Measurements from ENCODE around the gene INTS7. TPM values are rescaled to one million over a fixed set of nuclear protein-coding genes. Genes with fewer than 3 reads are reported as not detected.

Gene INTS7
- total RNA-seq = 15.8 TPM
- 10 to 100 TPM; 16.4 to 20.5 (median 18.5) TPM for polyA plus RNA-seq

GRCh38 chr1:212035123-212035834 is at the start of gene INTS7, which contains the start of gene DTL:
Gene INTS7, minus strand, starts transcription at chr1:212035557. Its CDS starts 120 bp downstream, at chr1:212035437.
Gene DTL, plus strand, starts transcription at chr1:212035748. Its CDS starts 143 bp downstream, at chr1:212035891.
- Histone ChIP-seq H3K27ac (ENCODE audit: insufficient read depth, low read length, poor library complexity, severe bottlenecking) (peak within 1 kb of the TSS; percentile 84), H3K4me1 (ENCODE audit: control insufficient read depth, insufficient read depth, low read length, poor library complexity, severe bottlenecking) (peaks cover 52% of the 10 kb centered on the region), H3K36me3 (ENCODE audit: control insufficient read depth, insufficient read depth, low read length) (no peaks in the 10 kb centered on the region), H3K4me3 (ENCODE audit: low read depth, low read length) (peak within 1 kb of the TSS; percentile 98), H3K9me3 (ENCODE audit: control insufficient read depth in 2 of 2, low read length in 2 of 2) (no peaks in the 10 kb centered on the region), H3K27me3 (ENCODE audit: control insufficient read depth, insufficient read depth, low read length) (no peaks in the 10 kb centered on the region)
- ATAC-seq (ENCODE audit: low read depth in 2 of 2) (peak; percentile 88), DNase-seq (peak; percentile 97 to 100 (median 99))
- no peaks in the 10 kb centered on the region for H3K9me3 Mint-ChIP-seq
- peak within 1 kb of the TSS; percentile 96 to 99 (median 97) for H3K27ac Mint-ChIP-seq
- peak within 1 kb of the TSS; percentile 97 to 99 (median 98) for H3K4me3 Mint-ChIP-seq
- H3K4me1 Mint-ChIP-seq = peaks cover 36 to 72% (median 56%) of the 10 kb centered on the region in 4 donors
- H3K36me3 Mint-ChIP-seq = peaks cover 5% of the 10 kb centered on the region
- peaks cover 6% of the 10 kb centered on the region for H3K27me3 Mint-ChIP-seq

- H3K27me3 Mint-ChIP-seq = no peaks in the 10 kb centered on the region
- ATAC-seq (ENCODE audit: low read depth in 2 of 2) = peak in 1 of 2 donors; percentile 59
Observed at GRCh38 chr1:212082765-212083406, 47.5 kb upstream of the INTS7 start.

GRCh38 chr1:212078826-212079225 is 43.5 kb upstream of the INTS7 start:
- Histone ChIP-seq H3K27ac (ENCODE audit: insufficient read depth, low read length, poor library complexity, severe bottlenecking) (no peak overlapping the region), H3K36me3 (ENCODE audit: control insufficient read depth, insufficient read depth, low read length) (no peaks in the 10 kb centered on the region), H3K4me3 (ENCODE audit: low read depth, low read length) (no peak overlapping the region), H3K9me3 (ENCODE audit: control insufficient read depth in 2 of 2, low read length in 2 of 2) (no peaks in the 10 kb centered on the region), H3K27me3 (ENCODE audit: control insufficient read depth, insufficient read depth, low read length) (no peaks in the 10 kb centered on the region), H3K4me1 (ENCODE audit: control insufficient read depth, insufficient read depth, low read length, poor library complexity, severe bottlenecking) (no peaks in the 10 kb centered on the region)
- DNase-seq (no peak), ATAC-seq (ENCODE audit: low read depth in 2 of 2) (no peak)
- no peaks in the 10 kb centered on the region for H3K36me3 Mint-ChIP-seq
- no peak overlapping the region for H3K27ac Mint-ChIP-seq
- H3K4me1 Mint-ChIP-seq = peaks cover 0 to 4% (median 0%) of the 10 kb centered on the region in 4 donors
- no peaks in the 10 kb centered on the region for H3K9me3 Mint-ChIP-seq
- no peak overlapping the region for H3K4me3 Mint-ChIP-seq
- no peaks in the 10 kb centered on the region for H3K27me3 Mint-ChIP-seq

More at GRCh38 chr1:212082765-212083406, 47.5 kb upstream of the INTS7 start:
- no peak overlapping the region for H3K27ac Mint-ChIP-seq
- no peak overlapping the region for H3K4me3 Mint-ChIP-seq
- H3K36me3 Mint-ChIP-seq = no peaks in the 10 kb centered on the region
- H3K27me3 ChIP-seq (ENCODE audit: control insufficient read depth, insufficient read depth, low read length) = no peaks in the 10 kb centered on the region
- peaks cover 0 to under 1% (median 0%) of the 10 kb centered on the region in 4 donors for H3K4me1 Mint-ChIP-seq
- H3K27ac ChIP-seq (ENCODE audit: insufficient read depth, low read length, poor library complexity, severe bottlenecking) = no peak overlapping the region
- H3K36me3 ChIP-seq (ENCODE audit: control insufficient read depth, insufficient read depth, low read length) = no peaks in the 10 kb centered on the region
- H3K4me3 ChIP-seq (ENCODE audit: low read depth, low read length) = no peak overlapping the region
- H3K9me3 ChIP-seq (ENCODE audit: control insufficient read depth in 2 of 2, low read length in 2 of 2) = no peaks in the 10 kb centered on the region
- no peaks in the 10 kb centered on the region for H3K4me1 ChIP-seq (ENCODE audit: control insufficient read depth, insufficient read depth, low read length, poor library complexity, severe bottlenecking)
- H3K9me3 Mint-ChIP-seq = no peaks in the 10 kb centered on the region
- peak in 1 of 3 donors; percentile 34 for DNase-seq

- H3K27ac ChIP-seq (ENCODE audit: insufficient read depth, low read length, poor library complexity, severe bottlenecking) = no peak overlapping the region
- H3K27me3 Mint-ChIP-seq = no peaks in the 10 kb centered on the region
- peaks cover 0 to 6% (median 2%) of the 10 kb centered on the region in 4 donors for H3K4me1 Mint-ChIP-seq
- H3K9me3 ChIP-seq (ENCODE audit: control insufficient read depth in 2 of 2, low read length in 2 of 2) = no peaks in the 10 kb centered on the region
- no peak overlapping the region for H3K27ac Mint-ChIP-seq
- DNase-seq (no peak), ATAC-seq (ENCODE audit: low read depth in 2 of 2) (no peak)
- H3K4me1 ChIP-seq (ENCODE audit: control insufficient read depth, insufficient read depth, low read length, poor library complexity, severe bottlenecking) = no peaks in the 10 kb centered on the region
- no peak overlapping the region for H3K4me3 Mint-ChIP-seq
- H3K9me3 Mint-ChIP-seq = no peaks in the 10 kb centered on the region
- no peaks in the 10 kb centered on the region for H3K27me3 ChIP-seq (ENCODE audit: control insufficient read depth, insufficient read depth, low read length)
- no peak overlapping the region for H3K4me3 ChIP-seq (ENCODE audit: low read depth, low read length)
- H3K36me3 ChIP-seq (ENCODE audit: control insufficient read depth, insufficient read depth, low read length) = no peaks in the 10 kb centered on the region
- H3K36me3 Mint-ChIP-seq = no peaks in the 10 kb centered on the region
Observed at GRCh38 chr1:212077028-212077427, 41.7 kb upstream of the INTS7 start.

GRCh38 chr1:212074856-212075255 is 39.5 kb upstream of the INTS7 start:
- no peak overlapping the region for H3K4me3 ChIP-seq (ENCODE audit: low read depth, low read length)
- H3K27me3 Mint-ChIP-seq = no peaks in the 10 kb centered on the region
- H3K27me3 ChIP-seq (ENCODE audit: control insufficient read depth, insufficient read depth, low read length) = no peaks in the 10 kb centered on the region
- peaks cover 0 to 10% (median 4%) of the 10 kb centered on the region in 4 donors for H3K4me1 Mint-ChIP-seq
- no peaks in the 10 kb centered on the region for H3K36me3 Mint-ChIP-seq
- no peaks in the 10 kb centered on the region for H3K9me3 Mint-ChIP-seq
- H3K27ac Mint-ChIP-seq = peak overlapping the region in 1 of 3 donors; percentile 40
- no peak for ATAC-seq (ENCODE audit: low read depth in 2 of 2)
- H3K4me3 Mint-ChIP-seq = no peak overlapping the region
- H3K36me3 ChIP-seq (ENCODE audit: control insufficient read depth, insufficient read depth, low read length) = no peaks in the 10 kb centered on the region
- no peak overlapping the region for H3K27ac ChIP-seq (ENCODE audit: insufficient read depth, low read length, poor library complexity, severe bottlenecking)
- DNase-seq = no peak
- H3K4me1 ChIP-seq (ENCODE audit: control insufficient read depth, insufficient read depth, low read length, poor library complexity, severe bottlenecking) = no peaks in the 10 kb centered on the region
- H3K9me3 ChIP-seq (ENCODE audit: control insufficient read depth in 2 of 2, low read length in 2 of 2) = no peaks in the 10 kb centered on the region

- no peaks in the 10 kb centered on the region for H3K36me3 Mint-ChIP-seq
- no peak overlapping the region for H3K27ac ChIP-seq (ENCODE audit: insufficient read depth, low read length, poor library complexity, severe bottlenecking)
- ATAC-seq (ENCODE audit: low read depth in 2 of 2) (no peak), DNase-seq (no peak)
- H3K27me3 Mint-ChIP-seq = no peaks in the 10 kb centered on the region
- peak overlapping the region in 1 of 3 donors; percentile 52 for H3K27ac Mint-ChIP-seq
- H3K36me3 ChIP-seq (ENCODE audit: control insufficient read depth, insufficient read depth, low read length) = no peaks in the 10 kb centered on the region
- no peaks in the 10 kb centered on the region for H3K9me3 Mint-ChIP-seq
- no peaks in the 10 kb centered on the region for H3K9me3 ChIP-seq (ENCODE audit: control insufficient read depth in 2 of 2, low read length in 2 of 2)
- H3K4me1 ChIP-seq (ENCODE audit: control insufficient read depth, insufficient read depth, low read length, poor library complexity, severe bottlenecking) = no peaks in the 10 kb centered on the region
- H3K4me3 Mint-ChIP-seq = no peak overlapping the region
- peaks cover 0 to 10% (median 4%) of the 10 kb centered on the region in 4 donors for H3K4me1 Mint-ChIP-seq
- no peaks in the 10 kb centered on the region for H3K27me3 ChIP-seq (ENCODE audit: control insufficient read depth, insufficient read depth, low read length)
- no peak overlapping the region for H3K4me3 ChIP-seq (ENCODE audit: low read depth, low read length)
Observed at GRCh38 chr1:212074313-212074712, 39.0 kb upstream of the INTS7 start.

GRCh38 chr1:212073490-212073889 is 38.1 kb upstream of the INTS7 start:
- DNase-seq (no peak), ATAC-seq (ENCODE audit: low read depth in 2 of 2) (no peak)
- no peak overlapping the region for H3K4me3 ChIP-seq (ENCODE audit: low read depth, low read length)
- no peaks in the 10 kb centered on the region for H3K27me3 ChIP-seq (ENCODE audit: control insufficient read depth, insufficient read depth, low read length)
- H3K9me3 Mint-ChIP-seq = no peaks in the 10 kb centered on the region
- no peaks in the 10 kb centered on the region for H3K4me1 ChIP-seq (ENCODE audit: control insufficient read depth, insufficient read depth, low read length, poor library complexity, severe bottlenecking)
- no peak overlapping the region for H3K27ac ChIP-seq (ENCODE audit: insufficient read depth, low read length, poor library complexity, severe bottlenecking)
- H3K27me3 Mint-ChIP-seq = no peaks in the 10 kb centered on the region
- H3K36me3 ChIP-seq (ENCODE audit: control insufficient read depth, insufficient read depth, low read length) = no peaks in the 10 kb centered on the region
- no peak overlapping the region for H3K4me3 Mint-ChIP-seq
- no peaks in the 10 kb centered on the region for H3K36me3 Mint-ChIP-seq
- H3K27ac Mint-ChIP-seq = no peak overlapping the region
- H3K9me3 ChIP-seq (ENCODE audit: control insufficient read depth in 2 of 2, low read length in 2 of 2) = no peaks in the 10 kb centered on the region
- H3K4me1 Mint-ChIP-seq = peaks cover 0 to 10% (median 4%) of the 10 kb centered on the region in 4 donors

All from CD4-positive, CD25-positive, alpha-beta regulatory T cell (primary cell).